NCI-H345 treated with DMSO at 0.1 percent for 48 hours (cell line): Measurements from ENCODE around the gene ELOF1.
"Not testable (repeated sequence)": the region's sequence is repeated elsewhere in the genome, so short reads cannot be mapped to it uniquely, and the experiment has no call there.

Source experiments
- DNase-seq: peaks from one replicate; lab custom pipeline; 2025; ENCODE audit not compliant: unreplicated experiment; lab: John Stamatoyannopoulos, UW

The ELOF1 gene

DNA sequence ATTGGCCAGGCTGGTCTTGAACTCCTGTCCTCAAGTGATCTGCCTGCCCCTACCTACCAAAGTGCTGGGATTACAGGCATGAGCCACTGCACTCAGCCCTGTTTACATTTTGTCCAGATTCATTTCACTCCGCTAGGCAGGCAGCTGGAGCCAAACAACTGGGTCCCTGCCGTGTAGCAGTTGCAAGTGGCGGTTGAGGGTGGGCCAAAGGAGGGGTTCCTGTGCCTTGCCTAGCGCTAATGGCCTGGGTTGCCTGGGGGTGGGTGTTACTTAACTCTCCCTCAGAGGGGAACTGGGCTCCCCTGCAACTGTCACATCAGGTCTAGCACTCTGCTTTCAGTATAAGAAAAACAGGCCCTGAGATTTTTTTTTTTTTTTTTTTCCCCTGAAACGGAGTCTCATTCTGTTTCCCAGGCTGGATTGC is 11.0 kb upstream of the ELOF1 start:
- no peak for DNase-seq

DNA sequence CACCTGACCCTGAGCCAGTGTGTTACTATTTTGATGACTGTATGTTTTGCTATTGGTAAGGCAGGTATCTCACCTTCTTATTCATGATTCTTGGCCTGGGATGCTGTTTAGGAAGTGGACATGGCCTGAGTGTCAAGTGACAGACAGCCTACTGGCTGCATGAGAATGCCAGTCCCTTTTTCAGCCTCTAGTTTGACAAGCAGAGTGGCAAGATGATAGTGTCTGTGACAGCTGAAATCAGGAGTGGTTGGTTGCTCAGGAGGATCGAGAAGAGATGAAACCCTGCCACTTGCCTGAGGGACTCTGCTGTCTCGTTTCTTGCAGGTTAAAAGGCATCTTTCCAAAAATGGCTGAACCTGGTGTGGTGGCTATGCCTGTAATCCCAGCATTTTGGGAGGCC is 7.1 kb upstream of the ELOF1 start:
- no peak for DNase-seq

DNA sequence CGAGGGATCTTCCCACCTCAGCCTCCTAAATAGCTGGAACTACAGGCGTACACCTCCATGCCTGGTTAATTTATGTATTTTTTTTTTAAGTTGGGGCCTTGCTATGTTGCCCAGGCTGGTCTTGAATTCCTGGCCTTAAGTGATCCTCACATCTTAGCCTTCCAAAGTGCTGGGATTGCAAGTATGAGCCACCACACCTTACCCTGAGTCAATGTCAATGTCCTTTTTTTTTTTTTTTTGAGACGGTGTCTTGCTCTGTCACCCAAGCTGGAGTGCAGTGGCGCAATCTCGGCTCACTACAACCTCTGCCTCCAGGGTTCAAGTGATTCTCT is 6.6 kb upstream of the ELOF1 start:
- not testable (repeated sequence) for DNase-seq

DNA sequence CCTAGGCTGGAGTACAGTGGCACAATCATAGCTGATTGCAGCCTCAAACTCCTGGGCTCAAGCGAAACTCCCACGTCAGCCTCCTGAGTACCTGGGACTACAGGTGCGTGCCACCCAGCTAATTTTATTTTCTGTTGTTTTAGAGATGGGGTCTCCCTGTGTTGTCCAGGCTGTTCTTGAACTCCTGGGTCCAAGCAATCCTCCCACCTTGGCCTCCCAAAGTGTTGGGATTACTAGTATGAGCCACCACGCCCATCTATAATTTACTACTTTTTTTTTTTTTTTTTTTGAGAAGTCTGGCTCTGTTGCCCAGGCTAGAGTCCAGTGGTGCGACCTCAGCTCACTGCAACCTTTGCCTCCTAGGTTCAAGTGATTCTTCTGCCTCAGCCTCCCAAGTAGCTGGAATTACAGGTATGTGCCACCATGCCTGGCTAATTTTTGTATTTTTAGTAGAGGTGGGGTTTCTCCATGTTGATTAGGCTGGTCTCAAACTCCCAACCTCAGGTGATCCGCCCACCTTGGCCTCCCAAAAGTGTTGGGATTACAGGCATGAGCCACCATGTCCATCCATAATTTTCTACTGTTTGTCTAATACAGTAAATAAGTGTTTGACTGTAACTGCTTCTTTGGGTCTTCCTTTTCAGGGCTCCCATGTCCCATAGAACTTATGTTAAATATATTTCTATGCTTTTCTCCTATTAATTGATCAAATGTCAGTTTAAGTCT is 5.2 kb upstream of the ELOF1 start:
- DNase-seq, result not testable (repeated sequence)

DNA sequence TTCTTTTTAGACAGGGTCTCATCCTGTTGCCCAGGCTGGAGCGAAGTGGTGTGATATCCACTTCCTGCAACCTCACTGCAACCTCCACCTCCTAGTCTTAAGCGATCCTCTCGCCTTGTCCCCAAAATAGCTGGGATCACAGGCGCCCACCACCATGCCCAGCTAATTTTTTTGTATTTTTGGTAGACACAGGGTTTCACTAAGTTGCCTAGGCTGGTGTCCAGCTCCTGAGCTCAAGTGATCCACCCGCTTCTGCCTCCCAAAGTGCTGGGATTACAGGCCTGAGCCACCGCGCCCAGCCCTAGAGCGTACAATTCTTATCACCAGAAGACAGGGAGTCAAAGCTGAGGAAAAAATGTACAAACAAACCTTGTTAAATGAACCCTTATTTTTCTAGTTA is 4.5 kb upstream of the ELOF1 start:
- DNase-seq, result no peak

GRCh38 chr19:11560404-11561051 is 1.5 kb upstream of the ELOF1 start:
- DNase-seq, result no peak

DNA sequence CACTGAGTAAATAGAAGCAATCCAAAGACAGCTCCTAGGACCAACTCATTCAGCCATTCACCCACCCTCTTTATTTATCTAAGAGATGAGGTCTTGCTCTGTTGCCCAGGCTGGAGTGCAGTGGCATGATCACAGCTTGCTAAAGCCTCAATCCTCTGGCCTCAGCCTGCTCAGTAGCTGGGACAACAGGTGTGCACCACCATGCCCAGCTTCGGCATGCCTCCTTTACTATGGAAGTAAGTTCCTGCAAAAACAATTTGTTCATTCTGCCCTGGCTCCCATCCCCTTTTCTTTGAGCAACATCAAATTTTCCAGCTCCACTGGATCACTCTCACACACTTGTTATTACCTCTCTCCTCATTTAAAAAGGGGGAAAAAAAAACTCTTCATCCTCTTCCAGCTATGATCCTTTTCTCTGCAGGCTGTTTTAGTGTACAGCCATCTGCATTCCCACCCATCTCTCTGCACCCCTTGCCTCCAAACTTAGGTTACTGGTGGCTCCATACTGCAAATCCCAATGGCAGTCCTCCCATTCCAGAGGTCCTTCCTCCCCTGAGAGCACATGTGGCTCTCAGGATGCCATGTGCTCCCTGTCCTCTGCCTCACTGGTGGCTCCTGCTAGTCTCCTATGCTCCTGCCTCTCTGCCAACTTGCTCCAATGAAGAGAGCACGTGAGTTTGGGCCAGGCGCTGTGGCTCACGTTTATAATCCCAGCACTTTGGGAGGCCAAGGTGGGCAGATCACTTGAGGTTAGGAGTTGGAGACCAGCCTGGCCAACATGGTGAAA is 2.2 kb downstream of the ELOF1 start:
- no peak for DNase-seq

- no peak for DNase-seq
Measured at GRCh38 chr19:11555246-11555645, 3.8 kb downstream of the ELOF1 start.

DNA sequence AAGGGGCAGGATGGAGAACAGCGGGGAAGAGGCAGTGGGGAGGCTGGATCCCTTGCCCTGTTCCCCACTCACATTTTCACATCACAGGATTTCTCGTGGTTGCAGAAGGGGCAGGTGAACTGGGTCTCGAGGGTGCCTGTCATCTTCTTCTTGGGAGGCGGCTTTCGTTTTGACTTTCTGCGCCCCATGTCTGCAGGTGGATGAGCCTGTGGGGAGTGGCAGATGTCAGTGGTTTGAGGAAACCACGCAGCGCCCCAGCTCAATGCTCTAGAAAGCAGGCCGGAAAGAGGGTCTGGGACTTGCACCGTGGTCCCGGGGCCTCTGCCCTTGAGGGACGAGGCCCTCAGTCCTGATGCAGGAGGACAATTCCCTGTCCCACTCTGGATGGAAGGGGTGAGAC is 4.9 kb downstream of the ELOF1 start:
- DNase-seq, result no peak

DNA sequence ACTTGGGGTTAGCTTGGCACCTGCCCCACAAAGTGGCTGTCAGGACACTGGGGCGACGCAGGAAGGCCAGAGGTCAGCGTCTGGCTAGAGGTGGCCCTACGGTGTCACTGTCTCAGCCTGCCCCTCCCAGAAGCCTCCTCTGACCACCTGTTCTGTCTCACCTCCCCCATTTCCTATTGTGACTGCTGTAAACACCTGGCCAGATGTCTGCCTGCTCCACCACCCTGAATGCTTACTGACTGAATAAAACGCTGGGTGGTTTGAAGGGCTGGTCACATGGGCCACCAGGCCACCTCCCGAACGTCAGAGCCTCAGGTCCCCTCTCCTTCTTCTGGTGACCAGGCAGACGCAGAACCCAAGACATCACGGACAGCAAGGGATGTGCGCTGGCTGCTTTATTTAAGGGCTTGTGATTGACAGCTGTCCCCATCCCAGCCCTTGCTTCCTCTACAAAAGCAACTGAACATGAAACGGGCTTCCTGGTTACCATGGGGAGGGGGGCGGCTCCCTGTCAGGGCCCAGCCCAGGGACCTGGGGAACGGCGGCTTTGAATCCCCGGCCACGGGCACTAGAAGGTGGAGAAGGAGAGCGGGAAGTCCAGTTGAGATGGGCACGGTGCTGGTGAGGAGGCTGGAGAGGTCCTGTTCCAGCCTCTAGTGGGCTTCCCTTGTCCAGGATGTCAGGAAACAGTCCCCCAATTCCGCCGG is 6.2 kb downstream of the ELOF1 start:
- no peak for DNase-seq

GRCh38 chr19:11551603-11552235 is 7.3 kb downstream of the ELOF1 start:
- DNase-seq, result no peak

- DNase-seq, result no peak
Measured at GRCh38 chr19:11550265-11550664, 8.8 kb downstream of the ELOF1 start.

- DNase-seq, result no peak
Measured at GRCh38 chr19:11549386-11549953, 9.6 kb downstream of the ELOF1 start.

GRCh38 chr19:11547929-11548700 is 10.9 kb downstream of the ELOF1 start:
- DNase-seq, result no peak

- no peak for DNase-seq
Measured at GRCh38 chr19:11541238-11541637, 17.8 kb downstream of the ELOF1 start.

GRCh38 chr19:11540645-11541044 is 18.4 kb downstream of the ELOF1 start:
- no peak for DNase-seq

GRCh38 chr19:11539495-11540365 is 19.3 kb downstream of the ELOF1 start:
- no peak for DNase-seq

DNA sequence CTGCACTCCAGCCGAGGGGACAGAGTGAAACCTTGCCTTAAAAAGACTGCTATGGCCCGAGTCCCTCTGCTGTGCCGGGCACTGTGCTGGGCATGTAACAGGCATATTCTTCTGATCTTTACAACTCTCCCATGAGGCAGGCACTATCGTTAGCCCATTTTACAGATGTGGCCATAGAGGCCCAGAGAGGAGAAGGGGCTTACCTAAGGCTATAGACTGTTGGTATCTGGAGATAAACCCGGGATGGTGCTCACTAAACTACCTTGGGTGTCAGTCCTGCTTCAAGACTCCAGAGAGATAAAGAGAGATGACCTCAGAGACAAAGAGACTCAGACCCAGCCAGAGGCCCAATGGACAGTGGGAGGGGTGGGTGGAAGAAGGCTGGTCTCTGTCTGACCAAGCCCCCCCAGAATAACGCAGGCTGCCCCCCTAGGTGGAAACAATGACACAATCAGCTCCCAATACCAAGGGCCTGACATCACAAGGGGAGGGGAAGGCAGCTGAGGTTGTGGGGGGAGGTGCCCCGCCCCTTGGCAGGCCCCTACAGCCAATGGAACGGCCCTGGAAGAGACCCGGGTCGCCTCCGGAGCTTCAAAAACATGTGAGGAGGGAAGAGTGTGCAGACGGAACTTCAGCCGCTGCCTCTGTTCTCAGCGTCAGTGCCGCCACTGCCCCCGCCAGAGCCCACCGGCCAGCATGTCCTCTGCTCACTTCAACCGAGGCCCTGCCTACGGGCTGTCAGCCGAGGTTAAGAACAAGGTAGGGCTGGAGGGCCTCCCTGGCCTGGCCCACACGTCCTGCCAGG is 20.6 kb downstream of the ELOF1 start, which contains the start of gene CNN1:
CNN1 (plus strand) TSS at position 620 of the 805 bp plus-strand sequence; CDS start at position 697, 77 bp downstream.
- no peak for DNase-seq
